Measurements from ENCODE around the gene CAMK2D. TPM values are rescaled to one million over a fixed set of nuclear protein-coding genes. Genes with fewer than 3 reads are reported as not detected.

The CAMK2D gene
- polyA plus RNA-seq, 3 donors = 10.4 to 30.6 (median 19.6) TPM

GRCh38 chr4:113662581-113662980 lies 99.0 kb downstream of the CAMK2D start:
- TF ChIP-seq CTCF (IDR thresholded peaks at IDR 0.05) = no peak
- Histone ChIP-seq H3K27me3 (ENCODE audit: control insufficient read depth in 2 of 2, insufficient read depth in 2 of 2, low read length in 2 of 2) (no peaks in the 10 kb centered on the region), H3K27ac (ENCODE audit: low read depth in 1 of 2, low read length in 2 of 2) (no peak overlapping the region), H3K79me2 (ENCODE audit: insufficient read depth, low read length) (no peaks in the 10 kb centered on the region), H3K4me3 (replicated peaks in 1 of 3; ENCODE audit: low read depth in 2 of 3, low read length in 3 of 3) (no peak overlapping the region), H4K20me1 (ENCODE audit: insufficient read depth, low read length) (peaks cover 17% of the 10 kb centered on the region), H3K9me3 (replicated peaks in 1 of 2; ENCODE audit: control insufficient read depth in 1 of 2, insufficient read depth in 1 of 2, low read length in 2 of 2) (no peaks in the 10 kb centered on the region), H2AFZ (ENCODE audit: insufficient read depth, low read depth, low read length, poor library complexity, severe bottlenecking) (no peak overlapping the region), H3K4me1 (ENCODE audit: control insufficient read depth in 1 of 2, insufficient read depth in 2 of 2, low read length in 2 of 2) (no peaks in the 10 kb centered on the region), H3K4me2 (replicated peaks; ENCODE audit: extremely low read depth, low read length, poor library complexity, severe bottlenecking) (no peak overlapping the region), H3K9ac (ENCODE audit: insufficient read depth, low read length, poor library complexity, severe bottlenecking) (no peak overlapping the region), H3K36me3 (replicated peaks in 1 of 2; ENCODE audit: control insufficient read depth in 1 of 2, insufficient read depth in 2 of 2, low read length in 2 of 2) (no peaks in the 10 kb centered on the region)
- WGBS (ENCODE audit: insufficient coverage) = no CpG with 5 or more reads among the region's 3 CpGs
- peaks cover 0 to 5% (median 0%) of the 10 kb centered on the region in 7 donors for H3K9me3 Mint-ChIP-seq
- H3K27me3 Mint-ChIP-seq (ENCODE audit: low read depth in 3 of 3) = no peaks in the 10 kb centered on the region
- peaks cover 3 to 5% of the 10 kb centered on the region in 2 donors for H3K36me3 Mint-ChIP-seq
- no peaks in the 10 kb centered on the region for H3K4me1 Mint-ChIP-seq
- no peak overlapping the region for H3K27ac Mint-ChIP-seq
- no peak overlapping the region for H3K4me3 Mint-ChIP-seq
- no peak for DNase-seq
- intact Hi-C loops (cut with micrococcal nuclease) = no loop called here

- no peaks in the 10 kb centered on the region for H3K9me3 ChIP-seq (replicated peaks in 1 of 2; ENCODE audit: control insufficient read depth in 1 of 2, insufficient read depth in 1 of 2, low read length in 2 of 2)
- H3K27ac ChIP-seq (ENCODE audit: low read depth in 1 of 2, low read length in 2 of 2) = no peak overlapping the region
- no peak overlapping the region for H3K9ac ChIP-seq (ENCODE audit: insufficient read depth, low read length, poor library complexity, severe bottlenecking)
- no peaks in the 10 kb centered on the region for H3K36me3 ChIP-seq (replicated peaks in 1 of 2; ENCODE audit: control insufficient read depth in 1 of 2, insufficient read depth in 2 of 2, low read length in 2 of 2)
- H3K4me3 Mint-ChIP-seq = no peak overlapping the region
- peaks cover 12% of the 10 kb centered on the region for H4K20me1 ChIP-seq (ENCODE audit: insufficient read depth, low read length)
- peaks cover 3 to 5% of the 10 kb centered on the region in 2 donors for H3K36me3 Mint-ChIP-seq
- H3K4me1 ChIP-seq (ENCODE audit: control insufficient read depth in 1 of 2, insufficient read depth in 2 of 2, low read length in 2 of 2) = no peaks in the 10 kb centered on the region
- no peak for TF ChIP-seq CTCF (IDR thresholded peaks at IDR 0.05)
- intact Hi-C loops (cut with micrococcal nuclease) = no loop called here
- H3K79me2 ChIP-seq (ENCODE audit: insufficient read depth, low read length) = no peaks in the 10 kb centered on the region
- no CpG with 5 or more reads among the region's 1 CpG for WGBS (ENCODE audit: insufficient coverage)
- no peak overlapping the region for H3K4me2 ChIP-seq (replicated peaks; ENCODE audit: extremely low read depth, low read length, poor library complexity, severe bottlenecking)
- H3K4me3 ChIP-seq (replicated peaks in 1 of 3; ENCODE audit: low read depth in 2 of 3, low read length in 3 of 3) = no peak overlapping the region
- no peaks in the 10 kb centered on the region for H3K4me1 Mint-ChIP-seq
- no peak overlapping the region for H3K27ac Mint-ChIP-seq
- H3K27me3 Mint-ChIP-seq (ENCODE audit: low read depth in 3 of 3) = no peaks in the 10 kb centered on the region
- no peak for DNase-seq
- no peak overlapping the region for H2AFZ ChIP-seq (ENCODE audit: insufficient read depth, low read depth, low read length, poor library complexity, severe bottlenecking)
- H3K27me3 ChIP-seq (ENCODE audit: control insufficient read depth in 2 of 2, insufficient read depth in 2 of 2, low read length in 2 of 2) = no peaks in the 10 kb centered on the region
- peaks cover 0 to 3% (median 0%) of the 10 kb centered on the region in 7 donors for H3K9me3 Mint-ChIP-seq
Observed at GRCh38 chr4:113659127-113659526, 102.4 kb downstream of the CAMK2D start.

Data from CD14-positive monocyte (primary cell).